Suprapubic skin (tissue), 4 donors: ENCODE results near the gene FBXO11.

Experiments used
- CTCF ChIP-seq, 2 donors: fragments of 200-600 bp in 1 of 2; fragments of 450-650 bp in 1 of 2; sonication (generic) in 1 of 2; IDR thresholded peaks; one replicate each; pipeline ENCODE4 v1.5.1; 2016 to 2019; ENCODE audit warnings: antibody characterized with exemption in 2 of 2, mild to moderate bottlenecking in 1 of 2, moderate library complexity in 1 of 2
- EP300 ChIP-seq: sonication (generic); formaldehyde crosslinking; IDR thresholded peaks from one replicate; pipeline ENCODE4 v1.6.1; 2017; ENCODE audit warnings: antibody characterized with exemption
- POLR2A ChIP-seq, 2 donors: fragments of 450-650 bp; IDR thresholded peaks; one replicate each; pipeline ENCODE4 v1.6.1; 2017; ENCODE audit warnings: antibody characterized with exemption in 2 of 2, mild to moderate bottlenecking in 2 of 2, moderate library complexity in 2 of 2
- POLR2AphosphoS5 ChIP-seq, 3 donors: sonication (generic); formaldehyde crosslinking; IDR thresholded peaks; one replicate each; pipeline ENCODE4 v1.6.1; 2017; ENCODE audit warnings: antibody characterized with exemption in 3 of 3

- TF ChIP-seq CTCF (IDR thresholded peaks at IDR 0.05) (no peak), POLR2A (IDR thresholded peaks at IDR 0.05) (no peak), POLR2AphosphoS5 (IDR thresholded peaks at IDR 0.05) (no peak), EP300 (no peak)
These were observed 14.6 kb downstream of the FBXO11 start for GRCh38 chr2:47891369-47892337.
